HepG2 (cell line): ENCODE results near the gene NSMF.

Experiments
- CREM ChIP-seq, 2 experiments: sonication (generic) in 1 of 2; formaldehyde crosslinking in 1 of 2; IDR thresholded peaks; 2 replicates each; pipeline versions ENCODE4 v1.4.0 to v1.6.1; 2016 to 2020; ENCODE audit warnings: antibody characterized with exemption in 1 of 2, mild to moderate bottlenecking in 1 of 2, missing genetic modification reagents in 1 of 2
- NONO ChIP-seq, 2 experiments: fragments of 450-650 bp in 1 of 2; sonication (generic) in 1 of 2; formaldehyde crosslinking in 1 of 2; IDR thresholded peaks in 1 of 2; conservative IDR thresholded peaks in 1 of 2; 2 replicates each; pipeline versions ENCODE4 v1.6.1 to v1.8.0; 2017 to 2022; ENCODE audit warnings: mild to moderate bottlenecking in 1 of 2, missing genetic modification reagents in 1 of 2, moderate library complexity in 1 of 2
- POLR2A ChIP-seq, 2 experiments: IDR thresholded peaks; 2 replicates each; pipeline ENCODE4 v1.6.1; 2011; ENCODE audit warnings: low read depth in 2 of 2, low read length in 2 of 2, mild to moderate bottlenecking in 1 of 2, moderate library complexity in 1 of 2; ENCODE audit not compliant: insufficient read depth in 1 of 2
- SRSF9 ChIP-seq: fragments of 200-400 bp; formaldehyde crosslinking; IDR thresholded peaks from 2 replicates; pipeline ENCODE4 v1.6.1; 2018; ENCODE audit warnings: borderline replicate concordance, mild to moderate bottlenecking, low read depth, low read length; ENCODE audit not compliant: insufficient read depth, poor library complexity, severe bottlenecking
- TARDBP ChIP-seq: sonication (generic); formaldehyde crosslinking; IDR thresholded peaks from 2 replicates; pipeline ENCODE4 v1.8.0; 2022; ENCODE audit warnings: mild to moderate bottlenecking, missing genetic modification reagents
- ZNF260 ChIP-seq: sonication (generic); formaldehyde crosslinking; IDR thresholded peaks from 2 replicates; pipeline ENCODE4 v1.4.0; 2020; ENCODE audit warnings: missing genetic modification reagents, low read depth, mild to moderate bottlenecking, borderline replicate concordance
- ZNF772 ChIP-seq: sonication (generic); formaldehyde crosslinking; IDR thresholded peaks from 2 replicates; pipeline ENCODE4 v1.5.0; 2020; ENCODE audit warnings: mild to moderate bottlenecking, missing genetic modification reagents
- TF ChIP-seq, protein P1 (sequence below): sonication (generic); formaldehyde crosslinking; IDR thresholded peaks from 2 replicates; pipeline ENCODE4 v1.5.0; 2020; ENCODE audit warnings: mild to moderate bottlenecking, missing genetic modification reagents, moderate library complexity

DNA sequence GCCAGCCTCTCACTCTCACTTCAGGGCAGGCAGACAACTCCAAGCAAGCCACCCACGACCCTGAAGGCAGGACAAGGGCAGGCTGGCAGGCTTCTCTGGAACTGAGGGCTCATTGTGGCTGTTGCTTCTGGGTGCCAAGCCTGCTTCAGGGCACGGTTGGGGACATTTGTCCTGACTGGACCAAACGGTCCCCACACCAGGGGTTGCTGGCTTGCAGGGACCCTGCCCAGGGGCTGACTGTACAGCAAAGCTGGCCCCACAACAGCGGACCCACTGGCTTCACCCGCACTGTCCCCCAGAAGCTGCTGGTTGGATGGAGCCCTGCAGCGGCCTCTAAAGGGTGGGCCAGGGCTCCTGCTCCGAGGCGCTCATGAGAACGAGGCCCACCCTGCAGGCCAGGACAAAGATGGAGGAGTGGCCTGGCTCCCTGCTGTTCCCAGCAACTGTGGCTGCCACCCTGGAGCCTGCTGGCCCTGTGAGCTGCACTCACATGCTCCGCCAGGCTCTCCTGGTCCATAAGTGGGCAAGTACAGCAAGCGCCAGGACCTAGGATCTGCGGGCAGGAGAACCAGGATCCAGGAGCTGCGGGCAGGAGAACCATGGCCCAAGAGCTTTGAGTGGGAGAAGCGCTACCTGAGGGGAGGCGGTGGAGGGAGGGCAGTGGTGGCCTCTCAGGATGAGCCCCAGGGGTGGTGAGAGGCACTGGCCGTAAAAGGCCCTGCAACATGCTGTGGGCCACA is 34.4 kb upstream of the NSMF start:
- TF ChIP-seq CREM (IDR thresholded peaks at IDR 0.05) (no peak), CREM (CRISPR knock-in tag; IDR thresholded peaks at IDR 0.05) (no peak), TARDBP (CRISPR knock-in tag) (no peak), ZNF260 (CRISPR knock-in tag) (no peak), SRSF9 (no peak), ZNF772 (no peak), POLR2A (IDR thresholded peaks at IDR 0.05; ENCODE audit: insufficient read depth in 1 of 2, low read depth in 2 of 2, low read length in 2 of 2) (no peak), NONO (IDR thresholded peaks at IDR 0.05) (no peak), NONO (CRISPR knock-in tag; conservative IDR thresholded peaks at IDR 0.05) (no peak)
- TF ChIP-seq, protein P1, sequence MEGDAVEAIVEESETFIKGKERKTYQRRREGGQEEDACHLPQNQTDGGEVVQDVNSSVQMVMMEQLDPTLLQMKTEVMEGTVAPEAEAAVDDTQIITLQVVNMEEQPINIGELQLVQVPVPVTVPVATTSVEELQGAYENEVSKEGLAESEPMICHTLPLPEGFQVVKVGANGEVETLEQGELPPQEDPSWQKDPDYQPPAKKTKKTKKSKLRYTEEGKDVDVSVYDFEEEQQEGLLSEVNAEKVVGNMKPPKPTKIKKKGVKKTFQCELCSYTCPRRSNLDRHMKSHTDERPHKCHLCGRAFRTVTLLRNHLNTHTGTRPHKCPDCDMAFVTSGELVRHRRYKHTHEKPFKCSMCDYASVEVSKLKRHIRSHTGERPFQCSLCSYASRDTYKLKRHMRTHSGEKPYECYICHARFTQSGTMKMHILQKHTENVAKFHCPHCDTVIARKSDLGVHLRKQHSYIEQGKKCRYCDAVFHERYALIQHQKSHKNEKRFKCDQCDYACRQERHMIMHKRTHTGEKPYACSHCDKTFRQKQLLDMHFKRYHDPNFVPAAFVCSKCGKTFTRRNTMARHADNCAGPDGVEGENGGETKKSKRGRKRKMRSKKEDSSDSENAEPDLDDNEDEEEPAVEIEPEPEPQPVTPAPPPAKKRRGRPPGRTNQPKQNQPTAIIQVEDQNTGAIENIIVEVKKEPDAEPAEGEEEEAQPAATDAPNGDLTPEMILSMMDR (CRISPR knock-in tag): no peak
